ENCODE data around the gene OTULIN. TPM values are rescaled to one million over a fixed set of nuclear protein-coding genes. Genes with fewer than 3 reads are reported as not detected.

OTULIN gene
- total and polyA plus RNA-seq, 2 experiments from 2014 or later: 24.3 to 43.9 TPM

GRCh38 chr5:14650052-14650451 is 14.5 kb upstream of the OTULIN start:
- no peak overlapping the region for H3K27ac Mint-ChIP-seq
- H3K36me3 Mint-ChIP-seq (ENCODE audit: low read depth): no peaks in the 10 kb centered on the region
- H3F3A ChIP-seq (replicated peaks; ENCODE audit: low read depth): no peaks in the 10 kb centered on the region
- no peaks in the 10 kb centered on the region for H3K9me3 Mint-ChIP-seq
- no peak overlapping the region for H3K27ac ChIP-seq (ENCODE audit: low read depth)
- no peak overlapping the region for H2AFZ ChIP-seq
- no peaks in the 10 kb centered on the region for H3K79me2 ChIP-seq (replicated peaks; ENCODE audit: insufficient read depth)
- DNase-seq (ENCODE audit: low spot score) (no peak), ATAC-seq (no peak)
- TF ChIP-seq EZH2phosphoT487 (IDR thresholded peaks at IDR 0.05; ENCODE audit: unreplicated experiment) (no peak), CREB1 (CRISPR knock-in tag; IDR thresholded peaks at IDR 0.05; ENCODE audit: low read depth) (no peak), POLR2AphosphoS5 (IDR thresholded peaks at IDR 0.05; ENCODE audit: low read depth) (no peak), ZNF114 (CRISPR knock-in tag; IDR thresholded peaks at IDR 0.05) (no peak), STAT1 (IDR thresholded peaks at IDR 0.05; ENCODE audit: unreplicated experiment) (no peak), JUNB (IDR thresholded peaks at IDR 0.05; ENCODE audit: unreplicated experiment) (no peak)
- TF ChIP-seq, protein P1, sequence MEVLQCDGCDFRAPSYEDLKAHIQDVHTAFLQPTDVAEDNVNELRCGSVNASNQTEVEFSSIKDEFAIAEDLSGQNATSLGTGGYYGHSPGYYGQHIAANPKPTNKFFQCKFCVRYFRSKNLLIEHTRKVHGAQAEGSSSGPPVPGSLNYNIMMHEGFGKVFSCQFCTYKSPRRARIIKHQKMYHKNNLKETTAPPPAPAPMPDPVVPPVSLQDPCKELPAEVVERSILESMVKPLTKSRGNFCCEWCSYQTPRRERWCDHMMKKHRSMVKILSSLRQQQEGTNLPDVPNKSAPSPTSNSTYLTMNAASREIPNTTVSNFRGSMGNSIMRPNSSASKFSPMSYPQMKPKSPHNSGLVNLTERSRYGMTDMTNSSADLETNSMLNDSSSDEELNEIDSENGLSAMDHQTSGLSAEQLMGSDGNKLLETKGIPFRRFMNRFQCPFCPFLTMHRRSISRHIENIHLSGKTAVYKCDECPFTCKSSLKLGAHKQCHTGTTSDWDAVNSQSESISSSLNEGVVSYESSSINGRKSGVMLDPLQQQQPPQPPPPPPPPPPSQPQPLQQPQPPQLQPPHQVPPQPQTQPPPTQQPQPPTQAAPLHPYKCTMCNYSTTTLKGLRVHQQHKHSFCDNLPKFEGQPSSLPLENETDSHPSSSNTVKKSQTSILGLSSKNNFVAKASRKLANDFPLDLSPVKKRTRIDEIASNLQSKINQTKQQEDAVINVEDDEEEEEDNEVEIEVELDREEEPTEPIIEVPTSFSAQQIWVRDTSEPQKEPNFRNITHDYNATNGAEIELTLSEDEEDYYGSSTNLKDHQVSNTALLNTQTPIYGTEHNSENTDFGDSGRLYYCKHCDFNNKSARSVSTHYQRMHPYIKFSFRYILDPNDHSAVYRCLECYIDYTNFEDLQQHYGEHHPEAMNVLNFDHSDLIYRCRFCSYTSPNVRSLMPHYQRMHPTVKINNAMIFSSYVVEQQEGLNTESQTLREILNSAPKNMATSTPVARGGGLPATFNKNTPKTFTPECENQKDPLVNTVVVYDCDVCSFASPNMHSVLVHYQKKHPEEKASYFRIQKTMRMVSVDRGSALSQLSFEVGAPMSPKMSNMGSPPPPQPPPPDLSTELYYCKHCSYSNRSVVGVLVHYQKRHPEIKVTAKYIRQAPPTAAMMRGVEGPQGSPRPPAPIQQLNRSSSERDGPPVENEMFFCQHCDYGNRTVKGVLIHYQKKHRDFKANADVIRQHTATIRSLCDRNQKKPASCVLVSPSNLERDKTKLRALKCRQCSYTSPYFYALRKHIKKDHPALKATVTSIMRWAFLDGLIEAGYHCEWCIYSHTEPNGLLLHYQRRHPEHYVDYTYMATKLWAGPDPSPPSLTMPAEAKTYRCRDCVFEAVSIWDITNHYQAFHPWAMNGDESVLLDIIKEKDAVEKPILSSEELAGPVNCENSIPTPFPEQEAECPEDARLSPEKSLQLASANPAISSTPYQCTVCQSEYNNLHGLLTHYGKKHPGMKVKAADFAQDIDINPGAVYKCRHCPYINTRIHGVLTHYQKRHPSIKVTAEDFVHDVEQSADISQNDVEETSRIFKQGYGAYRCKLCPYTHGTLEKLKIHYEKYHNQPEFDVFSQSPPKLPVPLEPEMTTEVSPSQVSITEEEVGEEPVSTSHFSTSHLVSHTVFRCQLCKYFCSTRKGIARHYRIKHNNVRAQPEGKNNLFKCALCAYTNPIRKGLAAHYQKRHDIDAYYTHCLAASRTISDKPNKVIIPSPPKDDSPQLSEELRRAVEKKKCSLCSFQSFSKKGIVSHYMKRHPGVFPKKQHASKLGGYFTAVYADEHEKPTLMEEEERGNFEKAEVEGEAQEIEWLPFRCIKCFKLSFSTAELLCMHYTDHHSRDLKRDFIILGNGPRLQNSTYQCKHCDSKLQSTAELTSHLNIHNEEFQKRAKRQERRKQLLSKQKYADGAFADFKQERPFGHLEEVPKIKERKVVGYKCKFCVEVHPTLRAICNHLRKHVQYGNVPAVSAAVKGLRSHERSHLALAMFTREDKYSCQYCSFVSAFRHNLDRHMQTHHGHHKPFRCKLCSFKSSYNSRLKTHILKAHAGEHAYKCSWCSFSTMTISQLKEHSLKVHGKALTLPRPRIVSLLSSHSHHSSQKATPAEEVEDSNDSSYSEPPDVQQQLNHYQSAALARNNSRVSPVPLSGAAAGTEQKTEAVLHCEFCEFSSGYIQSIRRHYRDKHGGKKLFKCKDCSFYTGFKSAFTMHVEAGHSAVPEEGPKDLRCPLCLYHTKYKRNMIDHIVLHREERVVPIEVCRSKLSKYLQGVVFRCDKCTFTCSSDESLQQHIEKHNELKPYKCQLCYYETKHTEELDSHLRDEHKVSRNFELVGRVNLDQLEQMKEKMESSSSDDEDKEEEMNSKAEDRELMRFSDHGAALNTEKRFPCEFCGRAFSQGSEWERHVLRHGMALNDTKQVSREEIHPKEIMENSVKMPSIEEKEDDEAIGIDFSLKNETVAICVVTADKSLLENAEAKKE (CRISPR knock-in tag; IDR thresholded peaks at IDR 0.05): no peak
- TF ChIP-seq, protein P2, sequence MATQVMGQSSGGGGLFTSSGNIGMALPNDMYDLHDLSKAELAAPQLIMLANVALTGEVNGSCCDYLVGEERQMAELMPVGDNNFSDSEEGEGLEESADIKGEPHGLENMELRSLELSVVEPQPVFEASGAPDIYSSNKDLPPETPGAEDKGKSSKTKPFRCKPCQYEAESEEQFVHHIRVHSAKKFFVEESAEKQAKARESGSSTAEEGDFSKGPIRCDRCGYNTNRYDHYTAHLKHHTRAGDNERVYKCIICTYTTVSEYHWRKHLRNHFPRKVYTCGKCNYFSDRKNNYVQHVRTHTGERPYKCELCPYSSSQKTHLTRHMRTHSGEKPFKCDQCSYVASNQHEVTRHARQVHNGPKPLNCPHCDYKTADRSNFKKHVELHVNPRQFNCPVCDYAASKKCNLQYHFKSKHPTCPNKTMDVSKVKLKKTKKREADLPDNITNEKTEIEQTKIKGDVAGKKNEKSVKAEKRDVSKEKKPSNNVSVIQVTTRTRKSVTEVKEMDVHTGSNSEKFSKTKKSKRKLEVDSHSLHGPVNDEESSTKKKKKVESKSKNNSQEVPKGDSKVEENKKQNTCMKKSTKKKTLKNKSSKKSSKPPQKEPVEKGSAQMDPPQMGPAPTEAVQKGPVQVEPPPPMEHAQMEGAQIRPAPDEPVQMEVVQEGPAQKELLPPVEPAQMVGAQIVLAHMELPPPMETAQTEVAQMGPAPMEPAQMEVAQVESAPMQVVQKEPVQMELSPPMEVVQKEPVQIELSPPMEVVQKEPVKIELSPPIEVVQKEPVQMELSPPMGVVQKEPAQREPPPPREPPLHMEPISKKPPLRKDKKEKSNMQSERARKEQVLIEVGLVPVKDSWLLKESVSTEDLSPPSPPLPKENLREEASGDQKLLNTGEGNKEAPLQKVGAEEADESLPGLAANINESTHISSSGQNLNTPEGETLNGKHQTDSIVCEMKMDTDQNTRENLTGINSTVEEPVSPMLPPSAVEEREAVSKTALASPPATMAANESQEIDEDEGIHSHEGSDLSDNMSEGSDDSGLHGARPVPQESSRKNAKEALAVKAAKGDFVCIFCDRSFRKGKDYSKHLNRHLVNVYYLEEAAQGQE (IDR thresholded peaks at IDR 0.05; ENCODE audit: unreplicated experiment): no peak
- TF ChIP-seq, protein P3, sequence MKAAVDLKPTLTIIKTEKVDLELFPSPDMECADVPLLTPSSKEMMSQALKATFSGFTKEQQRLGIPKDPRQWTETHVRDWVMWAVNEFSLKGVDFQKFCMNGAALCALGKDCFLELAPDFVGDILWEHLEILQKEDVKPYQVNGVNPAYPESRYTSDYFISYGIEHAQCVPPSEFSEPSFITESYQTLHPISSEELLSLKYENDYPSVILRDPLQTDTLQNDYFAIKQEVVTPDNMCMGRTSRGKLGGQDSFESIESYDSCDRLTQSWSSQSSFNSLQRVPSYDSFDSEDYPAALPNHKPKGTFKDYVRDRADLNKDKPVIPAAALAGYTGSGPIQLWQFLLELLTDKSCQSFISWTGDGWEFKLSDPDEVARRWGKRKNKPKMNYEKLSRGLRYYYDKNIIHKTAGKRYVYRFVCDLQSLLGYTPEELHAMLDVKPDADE (IDR thresholded peaks at IDR 0.05): no peak
- TF ChIP-seq, protein P4, sequence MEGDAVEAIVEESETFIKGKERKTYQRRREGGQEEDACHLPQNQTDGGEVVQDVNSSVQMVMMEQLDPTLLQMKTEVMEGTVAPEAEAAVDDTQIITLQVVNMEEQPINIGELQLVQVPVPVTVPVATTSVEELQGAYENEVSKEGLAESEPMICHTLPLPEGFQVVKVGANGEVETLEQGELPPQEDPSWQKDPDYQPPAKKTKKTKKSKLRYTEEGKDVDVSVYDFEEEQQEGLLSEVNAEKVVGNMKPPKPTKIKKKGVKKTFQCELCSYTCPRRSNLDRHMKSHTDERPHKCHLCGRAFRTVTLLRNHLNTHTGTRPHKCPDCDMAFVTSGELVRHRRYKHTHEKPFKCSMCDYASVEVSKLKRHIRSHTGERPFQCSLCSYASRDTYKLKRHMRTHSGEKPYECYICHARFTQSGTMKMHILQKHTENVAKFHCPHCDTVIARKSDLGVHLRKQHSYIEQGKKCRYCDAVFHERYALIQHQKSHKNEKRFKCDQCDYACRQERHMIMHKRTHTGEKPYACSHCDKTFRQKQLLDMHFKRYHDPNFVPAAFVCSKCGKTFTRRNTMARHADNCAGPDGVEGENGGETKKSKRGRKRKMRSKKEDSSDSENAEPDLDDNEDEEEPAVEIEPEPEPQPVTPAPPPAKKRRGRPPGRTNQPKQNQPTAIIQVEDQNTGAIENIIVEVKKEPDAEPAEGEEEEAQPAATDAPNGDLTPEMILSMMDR (conservative IDR thresholded peaks at IDR 0.05; ENCODE audit: low read depth in 2 of 2): no peak
- H3K9me2 ChIP-seq (ENCODE audit: insufficient read depth): no peaks in the 10 kb centered on the region
- no peaks in the 10 kb centered on the region for H3K27me3 Mint-ChIP-seq (ENCODE audit: insufficient read depth, low read depth, poor library complexity)
- no peak overlapping the region for H3K4me3 ChIP-seq
- peaks cover 5% of the 10 kb centered on the region; the same call in 2 of the 3 replicates for H3K4me1 Mint-ChIP-seq
- no peak overlapping the region for H3K4me3 Mint-ChIP-seq
- H3K4me2 ChIP-seq: no peak overlapping the region
- H3K4me1 ChIP-seq (ENCODE audit: insufficient read depth): no peaks in the 10 kb centered on the region; the same call in 1 of the 2 replicates
- H3K27me3 ChIP-seq (ENCODE audit: insufficient read depth): no peaks in the 10 kb centered on the region
- H3K36me3 ChIP-seq (ENCODE audit: insufficient read depth): no peaks in the 10 kb centered on the region
- no peaks in the 10 kb centered on the region for H4K20me1 ChIP-seq (replicated peaks; ENCODE audit: insufficient read depth)

Measured in GM23338 (cell line).